DOHH2 (cell line): ENCODE results near the gene CXCL9.

Experiments
- EZH2phosphoT487 ChIP-seq: fragments of 200-600 bp; sonication (generic); IDR thresholded peaks from 2 replicates; pipeline ENCODE4 v1.6.1; 2017; ENCODE audit warnings: borderline replicate concordance, mild to moderate bottlenecking, antibody characterized with exemption, low read length, moderate library complexity, mixed read lengths
- TF ChIP-seq, protein P1 (sequence below): fragments of 200-600 bp; sonication (generic); IDR thresholded peaks from one replicate; pipeline ENCODE4 v1.5.1; 2014; ENCODE audit warnings: antibody characterized with exemption, mild to moderate bottlenecking, low read depth, low read length; ENCODE audit not compliant: poor library complexity, severe bottlenecking

DNA sequence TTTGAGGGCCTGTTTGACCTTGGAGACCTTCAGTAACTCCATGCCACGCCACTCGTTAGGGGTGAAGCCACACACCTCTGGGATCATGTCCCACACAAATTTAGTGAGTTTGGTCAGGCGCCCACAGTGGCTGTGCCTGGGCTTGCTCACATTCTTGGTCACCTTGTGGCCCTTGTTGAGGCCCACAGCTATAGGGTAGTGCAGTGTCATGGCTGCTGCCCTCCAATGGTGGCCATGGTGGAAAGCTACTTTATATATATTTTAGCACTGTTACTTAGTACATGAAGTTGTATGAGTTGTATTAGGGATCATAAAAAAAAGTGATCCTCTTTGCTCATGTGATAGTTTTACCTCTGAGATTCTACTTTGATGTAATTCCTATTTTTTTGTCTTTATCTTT is 29.5 kb upstream of the CXCL9 start:
- TF ChIP-seq, protein P1, sequence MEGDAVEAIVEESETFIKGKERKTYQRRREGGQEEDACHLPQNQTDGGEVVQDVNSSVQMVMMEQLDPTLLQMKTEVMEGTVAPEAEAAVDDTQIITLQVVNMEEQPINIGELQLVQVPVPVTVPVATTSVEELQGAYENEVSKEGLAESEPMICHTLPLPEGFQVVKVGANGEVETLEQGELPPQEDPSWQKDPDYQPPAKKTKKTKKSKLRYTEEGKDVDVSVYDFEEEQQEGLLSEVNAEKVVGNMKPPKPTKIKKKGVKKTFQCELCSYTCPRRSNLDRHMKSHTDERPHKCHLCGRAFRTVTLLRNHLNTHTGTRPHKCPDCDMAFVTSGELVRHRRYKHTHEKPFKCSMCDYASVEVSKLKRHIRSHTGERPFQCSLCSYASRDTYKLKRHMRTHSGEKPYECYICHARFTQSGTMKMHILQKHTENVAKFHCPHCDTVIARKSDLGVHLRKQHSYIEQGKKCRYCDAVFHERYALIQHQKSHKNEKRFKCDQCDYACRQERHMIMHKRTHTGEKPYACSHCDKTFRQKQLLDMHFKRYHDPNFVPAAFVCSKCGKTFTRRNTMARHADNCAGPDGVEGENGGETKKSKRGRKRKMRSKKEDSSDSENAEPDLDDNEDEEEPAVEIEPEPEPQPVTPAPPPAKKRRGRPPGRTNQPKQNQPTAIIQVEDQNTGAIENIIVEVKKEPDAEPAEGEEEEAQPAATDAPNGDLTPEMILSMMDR = no peak
- TF ChIP-seq EZH2phosphoT487 = no peak
